ENCODE data around the gene CNPY4.

The CNPY4 gene

DNA sequence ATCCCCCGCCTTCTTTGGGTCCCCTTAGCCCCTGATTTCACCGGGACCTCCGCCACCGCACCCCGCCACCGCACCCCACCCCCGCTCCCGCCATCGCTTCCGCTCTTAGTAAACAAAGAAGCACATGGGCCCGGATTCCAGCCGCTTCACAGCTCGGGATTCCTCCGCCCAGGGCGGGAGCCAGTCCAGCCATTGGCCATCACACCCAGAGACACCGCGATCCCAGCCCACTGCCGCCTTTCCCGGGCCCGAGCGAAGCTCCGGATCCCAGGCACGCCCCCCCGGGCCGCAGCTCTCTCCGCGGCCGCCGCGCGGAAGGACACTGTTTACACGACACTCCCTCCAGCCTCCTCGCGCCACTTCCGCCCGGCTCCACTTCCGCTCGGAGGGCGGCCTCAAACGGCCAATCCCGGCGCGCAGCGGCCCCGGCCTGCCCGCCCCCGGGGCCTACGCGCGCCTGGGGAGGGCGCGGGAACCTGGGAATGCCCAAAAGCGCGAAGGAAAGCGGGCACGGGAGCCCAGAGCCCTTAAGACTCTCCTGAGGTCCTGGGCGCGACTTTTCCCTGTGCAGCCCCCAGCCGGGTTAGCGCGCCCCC, 18.9 kb upstream of the CNPY4 start:
- in situ Hi-C loops (cut with HindIII; ENCODE audit: low pct_ligation_motif_present, low sequenced_read_pairs) = no loop called here
- no peak for TF ChIP-seq CTCF (IDR thresholded peaks at IDR 0.05; ENCODE audit: low read depth, low read length, missing control alignments)
- peak; percentile 97 for DNase-seq
- Histone ChIP-seq H3K27ac (peak overlapping the region; percentile 93), H3K27me3 (replicated peaks) (no peaks in the 10 kb centered on the region), H3K4me3 (ENCODE audit: low read depth, low read length) (peak overlapping the region; percentile 81), H3K36me3 (replicated peaks) (peaks cover 41% of the 10 kb centered on the region)

- Histone ChIP-seq H3K36me3 (replicated peaks) (peaks cover 34% of the 10 kb centered on the region), H3K4me3 (ENCODE audit: low read depth, low read length) (peak within 1 kb of the TSS; percentile 81), H3K27ac (peak within 1 kb of the TSS; percentile 93), H3K27me3 (replicated peaks) (no peaks in the 10 kb centered on the region)
- DNase-seq = peak; percentile 98
- TF ChIP-seq CTCF (IDR thresholded peaks at IDR 0.05; ENCODE audit: low read depth, low read length, missing control alignments) = no peak
- in situ Hi-C loops (cut with HindIII; ENCODE audit: low pct_ligation_motif_present, low sequenced_read_pairs) = no loop called here
Observed at GRCh38 chr7:100101016-100101862, 18.2 kb upstream of the CNPY4 start, which contains the start of the genes AP4M1 and MCM7. TSS of gene AP4M1 (plus strand) at chr7:100101643. CDS start at chr7:100101715, 72 bp downstream. TSS of gene MCM7 (minus strand) at chr7:100101397. CDS start at chr7:100101294, 103 bp downstream.

DNA sequence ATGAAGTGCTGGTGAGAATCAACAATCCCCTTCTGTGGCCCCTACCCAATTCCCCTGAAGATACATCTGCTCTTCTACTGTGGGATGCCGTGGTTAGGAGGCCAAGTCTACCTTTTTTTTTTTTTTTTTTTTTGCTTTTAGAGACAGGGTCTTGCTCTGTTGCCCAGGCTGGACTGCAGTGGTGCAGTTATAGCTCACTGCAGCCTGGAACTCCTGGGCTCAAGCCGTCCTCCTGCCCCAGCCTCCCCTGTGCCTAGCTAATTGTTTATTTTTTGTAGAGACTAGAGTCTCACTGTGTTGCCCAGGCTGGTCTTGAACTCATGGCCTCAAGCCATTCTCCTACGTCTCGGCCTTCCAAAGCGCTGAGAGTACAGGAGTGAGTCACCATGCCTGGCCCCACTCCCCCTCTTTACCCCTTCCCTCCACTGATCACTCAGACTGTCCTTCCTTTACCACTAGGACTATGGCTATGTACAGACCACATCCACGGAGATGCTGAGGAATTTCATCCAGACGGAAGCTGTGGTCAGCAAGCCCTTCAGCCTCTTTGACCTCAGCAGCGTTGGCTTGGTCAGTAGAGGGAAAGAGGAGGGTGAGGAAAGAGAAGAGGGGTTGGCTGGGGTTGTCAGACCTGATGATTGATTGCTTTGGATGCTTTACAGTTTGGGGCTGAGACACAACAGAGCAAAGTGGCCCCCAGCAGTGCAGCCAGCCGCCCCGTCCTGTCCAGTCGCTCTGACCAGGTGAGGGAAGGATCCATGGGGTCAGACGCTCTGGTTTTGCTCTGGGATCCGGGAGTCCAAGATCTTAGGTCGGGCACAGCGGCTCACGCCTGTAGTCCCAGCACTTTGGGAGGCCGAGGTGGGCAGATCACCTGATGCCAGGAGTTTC, 16.2 kb upstream of the CNPY4 start:
- Histone ChIP-seq H3K27me3 (replicated peaks) (no peaks in the 10 kb centered on the region), H3K4me3 (ENCODE audit: low read depth, low read length) (peak overlapping the region; percentile 81), H3K27ac (peak overlapping the region; percentile 40), H3K36me3 (replicated peaks) (peaks cover 24% of the 10 kb centered on the region)
- in situ Hi-C loops (cut with HindIII; ENCODE audit: low pct_ligation_motif_present, low sequenced_read_pairs) = no loop called here
- TF ChIP-seq CTCF (IDR thresholded peaks at IDR 0.05; ENCODE audit: low read depth, low read length, missing control alignments) = peak; percentile 14
- peak; percentile 89 for DNase-seq

DNA sequence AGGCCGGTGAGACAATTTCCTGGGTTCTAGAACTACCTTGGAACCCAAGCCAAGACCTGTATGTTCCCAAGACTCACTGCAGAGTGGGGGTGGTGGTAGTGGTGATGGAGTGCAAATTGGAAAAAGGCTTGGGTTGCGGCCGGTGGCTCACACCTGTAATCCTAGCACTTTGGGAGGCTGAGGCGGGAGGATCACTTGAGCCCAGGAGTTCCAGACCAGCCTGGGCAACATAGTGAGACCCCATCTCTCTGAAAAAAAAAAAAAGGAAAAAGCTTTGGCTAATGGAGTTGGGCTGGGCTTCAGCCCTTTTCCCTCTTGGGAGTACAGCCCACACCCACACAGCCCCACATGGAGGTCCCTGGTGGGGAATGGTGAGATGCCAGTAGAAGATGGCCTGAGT, 13.9 kb upstream of the CNPY4 start:
- Histone ChIP-seq H3K36me3 (replicated peaks) (peaks cover 21% of the 10 kb centered on the region), H3K27me3 (replicated peaks) (no peaks in the 10 kb centered on the region), H3K27ac (no peak overlapping the region), H3K4me3 (ENCODE audit: low read depth, low read length) (no peak overlapping the region)
- TF ChIP-seq CTCF (IDR thresholded peaks at IDR 0.05; ENCODE audit: low read depth, low read length, missing control alignments) = no peak
- in situ Hi-C loops (cut with HindIII; ENCODE audit: low pct_ligation_motif_present, low sequenced_read_pairs) = no loop called here
- DNase-seq = no peak

DNA sequence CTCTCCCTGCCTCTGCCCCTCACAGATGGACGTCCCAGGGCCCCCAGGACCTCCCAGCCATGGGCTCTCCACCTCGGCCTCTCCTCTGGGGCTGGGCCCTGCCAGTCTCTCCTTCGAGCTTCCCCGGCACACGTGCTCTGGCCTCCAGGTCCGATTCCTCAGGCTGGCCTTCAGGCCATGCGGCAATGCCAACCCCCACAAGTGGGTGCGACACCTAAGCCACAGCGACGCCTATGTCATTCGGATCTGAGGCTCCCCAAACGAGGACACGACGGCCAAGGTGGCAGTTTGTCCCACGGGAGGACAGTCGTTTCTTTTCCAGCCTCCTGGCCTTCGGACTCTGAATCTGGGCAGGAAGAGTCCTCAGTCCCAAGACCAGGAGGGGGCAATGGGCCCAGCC, 12.8 kb upstream of the CNPY4 start:
- Histone ChIP-seq H3K27me3 (replicated peaks) (no peaks in the 10 kb centered on the region), H3K4me3 (ENCODE audit: low read depth, low read length) (no peak overlapping the region), H3K27ac (no peak overlapping the region), H3K36me3 (replicated peaks) (peaks cover 29% of the 10 kb centered on the region)
- in situ Hi-C loops (cut with HindIII; ENCODE audit: low pct_ligation_motif_present, low sequenced_read_pairs) = no loop called here
- TF ChIP-seq CTCF (IDR thresholded peaks at IDR 0.05; ENCODE audit: low read depth, low read length, missing control alignments) = no peak
- no peak for DNase-seq

Data from brain microvascular endothelial cell (primary cell).